GM18498 (cell line): ENCODE data around the gene ZNF214.
"Not testable (repeated sequence)": the region's sequence is repeated elsewhere in the genome, so short reads cannot be mapped to it uniquely, and the experiment has no call there.

Source experiments
- ATAC-seq: cut with Tn5 transposase; IDR thresholded peaks from one replicate; pipeline ENCODE4 v1.9.1; 2021; ENCODE audit warnings: mild to moderate bottlenecking, moderate library complexity; ENCODE audit not compliant: unreplicated experiment

Gene ZNF214

GRCh38 chr11:6991227-6991626, 28.9 kb downstream of the ZNF214 start:
- no peak for ATAC-seq

GRCh38 chr11:6988506-6988905, 31.6 kb downstream of the ZNF214 start:
- no peak for ATAC-seq

GRCh38 chr11:6986487-6986886, 33.7 kb downstream of the ZNF214 start:
- no peak for ATAC-seq

DNA sequence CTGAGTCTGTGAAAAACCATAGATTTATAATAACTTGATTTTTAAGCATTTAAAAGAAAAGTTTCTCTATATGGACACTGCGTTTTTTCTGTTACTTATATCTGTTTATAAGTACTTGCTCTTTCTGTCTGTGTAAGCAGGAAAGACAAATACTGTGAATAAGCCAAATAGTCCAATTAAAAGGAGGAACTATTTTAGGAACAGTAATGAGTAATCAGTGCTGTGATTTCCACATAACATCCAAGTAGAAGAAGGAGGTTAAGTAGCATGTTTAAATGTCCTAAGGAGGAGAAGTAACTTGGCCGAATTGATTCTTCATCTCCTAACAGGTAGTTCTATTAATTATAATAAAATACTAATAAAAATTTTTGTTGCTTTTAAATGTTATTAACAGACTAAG, 40.8 kb downstream of the ZNF214 start:
- ATAC-seq: no peak

DNA sequence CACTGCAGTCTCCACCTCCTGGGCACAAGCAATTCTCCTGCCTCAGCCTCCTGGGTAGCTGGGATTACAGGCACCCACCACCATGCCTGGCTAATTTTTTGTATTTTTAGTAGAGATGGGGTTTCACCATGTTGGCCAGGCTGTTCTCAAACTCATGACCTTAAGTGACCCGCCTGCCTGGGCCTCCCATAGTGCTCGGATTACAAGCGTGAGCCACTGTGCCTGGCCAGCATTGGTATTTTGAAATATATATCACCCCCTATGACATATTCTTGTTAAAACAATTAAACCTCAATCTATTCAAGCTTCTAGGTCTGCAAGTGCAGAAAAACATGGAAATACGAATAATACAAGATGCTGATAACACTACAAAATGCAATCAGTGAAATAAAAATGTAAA, 50.3 kb downstream of the ZNF214 start:
- ATAC-seq: not testable (repeated sequence)

GRCh38 chr11:6968816-6969215, 51.3 kb downstream of the ZNF214 start:
- ATAC-seq: no peak

DNA sequence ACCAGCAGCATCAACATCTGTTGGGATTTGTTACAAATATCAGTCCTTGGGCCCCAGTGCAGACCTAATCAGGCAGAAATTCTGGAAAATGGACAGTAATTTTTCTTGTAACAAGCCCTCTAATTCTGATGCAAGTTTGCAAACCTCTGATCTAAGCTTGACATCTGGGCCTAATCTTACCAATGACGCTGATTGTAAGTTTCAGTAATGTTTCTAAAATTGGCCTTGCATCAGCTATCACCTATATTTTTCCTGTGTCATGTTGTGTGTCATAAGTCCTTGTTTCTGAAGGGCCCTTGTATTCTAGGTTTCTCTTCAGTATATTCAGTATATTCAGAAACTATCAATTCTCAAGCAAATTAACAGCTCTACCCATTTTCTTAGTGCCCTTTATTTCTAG, 57.5 kb downstream of the ZNF214 start:
- ATAC-seq: peak; percentile 80

- no peak for ATAC-seq
These were observed 58.0 kb downstream of the ZNF214 start for GRCh38 chr11:6962141-6962540.

DNA sequence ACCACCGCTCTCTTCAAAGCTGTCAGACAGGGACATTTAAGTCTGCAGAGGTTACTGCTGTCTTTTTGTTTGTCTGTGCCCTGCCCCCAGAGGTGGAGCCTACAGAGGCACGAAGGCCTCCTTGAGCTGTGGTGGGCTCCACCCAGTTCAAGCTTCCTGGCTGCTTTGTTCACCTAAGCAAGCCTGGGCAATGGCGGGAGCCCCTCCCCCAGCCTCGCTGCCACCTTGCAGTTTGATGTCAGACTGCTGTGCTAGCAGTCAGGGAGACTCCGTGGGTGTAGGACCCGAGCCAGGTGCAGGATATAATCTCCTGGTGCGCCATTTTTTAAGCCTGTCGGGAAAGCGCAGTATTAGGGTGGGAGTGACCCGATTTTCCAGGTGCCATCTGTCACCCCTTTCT, 65.9 kb downstream of the ZNF214 start:
- not testable (repeated sequence) for ATAC-seq
